GM18499 (cell line): ENCODE measurements around the gene BTN2A1.

Experiments
- ATAC-seq: cut with Tn5 transposase; IDR thresholded peaks from one replicate; pipeline ENCODE4 v1.9.1; 2021; ENCODE audit warnings: moderate number of reproducible peaks; ENCODE audit not compliant: insufficient read depth, unreplicated experiment

The BTN2A1 gene

GRCh38 chr6:26464014-26464413 is 6.3 kb downstream of the BTN2A1 start:
- ATAC-seq: no peak

- ATAC-seq: no peak
These were observed 6.8 kb downstream of the BTN2A1 start for GRCh38 chr6:26464416-26465131.

DNA sequence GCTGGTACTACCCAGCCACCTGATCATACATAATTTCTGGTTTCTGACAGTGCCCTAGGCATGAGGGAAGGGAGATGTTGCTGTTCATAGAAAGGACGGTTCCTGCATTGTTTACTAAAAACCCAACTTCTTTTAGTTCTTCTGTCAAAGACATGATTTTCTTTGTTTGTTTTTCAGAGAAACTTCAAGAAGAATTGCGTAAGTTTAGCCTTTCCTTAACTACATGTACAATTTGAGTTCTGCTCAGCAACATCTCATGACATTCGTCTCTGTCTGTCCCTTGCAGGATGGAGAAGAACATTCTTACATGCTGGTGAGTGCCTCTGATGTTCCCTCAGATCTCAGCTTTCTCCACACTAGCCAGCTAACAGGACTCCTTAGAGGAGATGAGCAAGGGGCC is 8.0 kb downstream of the BTN2A1 start:
- no peak for ATAC-seq

DNA sequence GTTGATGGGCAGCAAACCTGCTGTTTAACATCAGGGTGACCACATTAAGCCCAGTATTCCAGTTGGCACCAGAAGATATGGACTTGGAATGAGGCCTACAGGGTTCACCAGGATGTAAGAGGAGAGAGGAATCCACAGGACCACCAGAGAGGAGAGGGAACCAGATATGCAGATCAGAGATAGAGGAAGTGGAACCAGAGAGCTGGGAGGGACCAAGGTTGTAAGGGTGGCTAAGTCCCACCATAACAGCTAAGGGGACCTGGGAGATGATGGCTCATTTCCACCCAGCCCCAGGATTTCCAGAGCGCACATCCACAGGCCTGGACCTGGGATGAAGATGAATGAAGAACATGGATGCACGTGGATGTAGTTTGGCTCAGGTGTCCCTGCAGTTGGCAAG is 11.1 kb downstream of the BTN2A1 start:
- no peak for ATAC-seq

DNA sequence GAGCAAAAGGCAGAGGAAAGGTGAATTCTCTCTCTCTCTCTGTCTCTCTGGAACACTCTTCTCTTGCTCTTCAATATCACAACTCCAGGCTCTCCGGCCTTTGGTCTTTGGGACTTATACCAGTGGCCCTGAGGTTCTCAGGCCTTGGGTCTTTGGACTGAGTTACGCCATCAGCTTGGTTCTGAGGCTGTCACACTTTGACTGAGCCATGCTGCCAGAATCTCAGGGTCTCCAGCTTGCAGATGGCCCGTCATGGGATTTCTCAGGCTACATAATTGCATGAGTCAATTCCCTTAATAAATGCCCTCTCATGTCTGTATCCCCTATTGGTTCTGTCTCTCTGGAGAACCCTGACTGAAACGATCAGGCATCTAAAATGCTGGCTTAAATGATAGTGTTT is 12.9 kb downstream of the BTN2A1 start:
- no peak for ATAC-seq

DNA sequence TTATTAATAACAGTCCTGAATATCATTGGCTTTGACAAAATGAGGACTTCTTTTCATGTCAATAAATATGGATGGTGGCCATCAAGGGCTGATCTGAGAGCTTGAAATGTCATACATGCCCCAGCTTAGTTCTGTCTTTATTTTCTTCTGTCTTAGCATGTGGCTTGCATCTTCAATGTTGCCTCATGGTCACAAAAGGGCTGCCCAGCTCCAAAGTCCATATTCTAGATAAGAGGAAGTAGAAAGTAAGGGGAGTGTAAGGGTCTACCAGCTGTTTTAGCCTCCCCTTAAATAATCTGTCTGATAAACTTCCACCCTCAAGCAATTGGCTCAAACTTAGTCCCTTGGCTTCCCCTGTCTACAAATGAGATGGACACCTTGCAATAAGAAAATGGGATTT is 14.2 kb downstream of the BTN2A1 start:
- no peak for ATAC-seq

GRCh38 chr6:26472549-26473290 is 15.0 kb downstream of the BTN2A1 start:
- no peak for ATAC-seq

DNA sequence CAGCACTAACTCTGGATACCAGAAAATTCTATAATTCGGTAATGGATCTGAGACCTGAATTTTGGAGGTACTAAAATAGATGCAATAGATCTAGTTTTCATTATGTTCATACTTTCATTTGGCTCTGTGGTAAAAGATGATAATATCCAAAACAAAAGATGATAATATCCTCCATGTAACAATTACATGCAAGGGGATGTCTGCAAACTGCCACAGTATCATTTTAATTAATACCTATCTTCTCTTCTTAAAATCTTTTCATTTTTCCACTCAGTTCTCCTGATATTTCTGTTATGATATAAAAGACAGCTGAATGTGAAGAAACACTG is 15.6 kb downstream of the BTN2A1 start:
- no peak for ATAC-seq

- peak; percentile 82 for ATAC-seq
These were observed 16.1 kb downstream of the BTN2A1 start for GRCh38 chr6:26473758-26474438.

GRCh38 chr6:26474439-26474881 is 16.7 kb downstream of the BTN2A1 start:
- ATAC-seq: no peak

DNA sequence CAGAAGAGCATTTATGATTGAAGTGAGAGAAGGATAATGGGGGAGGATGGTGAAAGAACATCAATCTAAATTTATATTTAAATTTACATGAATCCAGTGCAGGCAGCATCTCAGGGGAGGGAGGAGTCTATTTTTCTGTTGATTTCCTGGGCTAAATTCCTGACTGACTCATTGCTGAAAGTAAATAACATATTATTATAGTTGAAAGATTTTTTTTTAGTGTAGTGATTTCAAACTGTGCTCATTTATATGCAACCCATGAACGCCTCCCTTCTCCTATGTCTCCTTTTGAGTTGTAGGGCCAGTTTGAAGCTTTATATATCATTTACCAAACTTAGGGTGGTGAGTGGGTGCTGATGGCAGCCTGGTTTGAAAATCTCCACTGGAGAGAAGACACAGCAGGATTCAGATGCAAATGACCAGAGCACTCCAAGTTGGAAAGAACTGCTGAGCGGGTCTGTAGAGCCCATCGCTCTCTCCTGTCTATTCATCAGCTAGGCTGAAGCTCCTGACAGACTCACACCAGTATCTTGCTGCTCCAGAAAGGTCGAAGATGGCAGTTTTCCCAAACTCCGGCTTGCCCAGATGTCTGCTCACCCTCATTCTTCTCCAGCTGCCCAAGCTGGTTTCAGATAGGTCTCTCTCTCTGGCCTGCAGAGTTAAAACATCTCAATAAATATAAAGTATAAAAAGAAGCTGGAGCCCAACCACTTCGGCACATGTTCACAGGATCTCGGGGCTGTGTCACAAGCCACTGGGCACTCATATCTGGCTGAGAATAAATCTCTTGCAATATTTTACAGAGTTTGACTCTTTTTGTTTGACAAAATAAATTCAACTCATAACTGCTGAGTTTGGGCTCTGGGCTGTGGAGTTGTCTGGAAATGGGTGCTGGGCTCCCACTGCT is 18.3 kb downstream of the BTN2A1 start:
- ATAC-seq: no peak

- ATAC-seq: no peak
These were observed 19.1 kb downstream of the BTN2A1 start for GRCh38 chr6:26476896-26477295.

DNA sequence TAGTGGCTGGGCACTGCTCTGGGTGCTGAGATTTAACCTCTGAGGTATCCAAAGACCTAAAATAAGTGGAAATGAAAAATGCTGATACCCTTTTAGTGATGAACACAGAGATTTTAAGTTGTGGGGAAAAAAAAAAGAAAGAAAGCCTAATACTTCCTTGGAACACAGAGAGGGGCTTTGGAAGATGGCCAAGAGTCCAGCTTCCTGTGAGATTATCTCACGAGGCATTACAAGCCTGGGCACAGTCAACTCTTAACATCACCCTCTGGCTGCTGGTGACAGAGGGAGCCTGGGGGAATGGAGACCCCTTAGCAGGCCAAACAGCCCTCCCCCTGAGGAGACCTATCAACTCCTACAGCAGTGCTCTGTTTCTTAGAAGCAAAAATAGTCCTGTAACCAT is 19.7 kb downstream of the BTN2A1 start:
- ATAC-seq: no peak

GRCh38 chr6:26478100-26478984 is 20.6 kb downstream of the BTN2A1 start:
- ATAC-seq: no peak

- ATAC-seq: no peak
These were observed 21.2 kb downstream of the BTN2A1 start for GRCh38 chr6:26478985-26479278.

DNA sequence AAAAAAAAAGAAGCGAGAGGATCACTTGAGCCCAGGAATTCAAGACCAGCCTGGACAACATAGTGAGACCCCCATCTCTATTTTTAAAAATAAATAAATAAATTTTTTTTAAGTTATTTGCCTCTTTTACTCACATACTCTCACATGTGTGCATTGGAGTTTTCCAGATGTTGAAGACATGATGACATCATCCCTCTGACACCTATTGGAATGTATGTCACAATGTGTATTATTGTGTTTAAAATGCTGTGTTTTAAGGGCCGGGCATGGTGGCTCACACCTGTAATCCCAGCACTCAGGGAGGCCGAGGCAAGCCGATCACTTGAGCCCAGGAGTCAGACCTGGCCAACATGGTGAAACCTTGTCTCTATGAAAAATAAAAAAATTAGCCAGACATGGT is 24.6 kb downstream of the BTN2A1 start:
- no peak for ATAC-seq

GRCh38 chr6:26483727-26484126 is 26.0 kb downstream of the BTN2A1 start:
- ATAC-seq: no peak

DNA sequence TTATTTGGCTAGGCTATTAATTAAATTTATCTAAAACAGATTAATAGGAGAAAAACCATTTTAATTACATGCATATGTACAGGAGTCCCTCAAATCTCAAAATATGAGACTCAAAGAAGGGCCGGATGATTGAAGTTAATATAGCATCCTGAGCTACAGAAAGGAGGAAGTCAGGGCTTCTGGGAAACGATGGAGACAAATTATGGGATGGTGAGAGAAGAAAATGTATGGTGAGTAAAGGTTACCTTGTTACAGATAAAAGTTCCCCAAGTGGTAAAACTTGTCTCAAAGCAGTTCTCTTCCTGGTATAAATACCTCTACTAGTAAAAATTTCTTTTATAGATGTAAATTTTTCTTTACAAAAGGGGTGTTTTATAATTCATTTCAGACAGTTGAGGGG is 26.4 kb downstream of the BTN2A1 start:
- ATAC-seq: no peak

- ATAC-seq: no peak
These were observed 27.5 kb downstream of the BTN2A1 start for GRCh38 chr6:26485112-26485780.
